Stimulated activated CD4-positive, alpha-beta T cell treated with anti-CD3 and anti-CD28 coated beads, TNF-alpha, amount 100 ng/mL, for 24 hours (primary cell): ENCODE data around the gene ARHGAP21.
"Not testable (repeated sequence)": the region's sequence is repeated elsewhere in the genome, so short reads cannot be mapped to it uniquely, and the experiment has no call there.

ENCODE experiments used
- DNase-seq, 3 experiments: peaks; one replicate each; pipeline ENCODE4 v3.0.0-alpha.2; 2020; ENCODE audit warnings: low read depth in 3 of 3

The ARHGAP21 gene

GRCh38 chr10:24642921-24643678 lies 80.6 kb downstream of the ARHGAP21 start:
- no peak for DNase-seq

GRCh38 chr10:24639124-24639523 lies 84.6 kb downstream of the ARHGAP21 start:
- no peak for DNase-seq

GRCh38 chr10:24625778-24626177 lies 97.9 kb downstream of the ARHGAP21 start:
- DNase-seq = no peak

- DNase-seq = no peak
Measured at GRCh38 chr10:24623383-24623782, 100.3 kb downstream of the ARHGAP21 start.

- no peak for DNase-seq
Measured at GRCh38 chr10:24622781-24623301, 100.8 kb downstream of the ARHGAP21 start.

- not testable (repeated sequence) for DNase-seq
Measured at GRCh38 chr10:24621035-24621795, 102.5 kb downstream of the ARHGAP21 start.

- DNase-seq = not testable (repeated sequence)
Measured at GRCh38 chr10:24619994-24620310, 103.7 kb downstream of the ARHGAP21 start.

- DNase-seq = not testable (repeated sequence)
Measured at GRCh38 chr10:24619291-24619993, 104.2 kb downstream of the ARHGAP21 start.

GRCh38 chr10:24618401-24618800 lies 105.3 kb downstream of the ARHGAP21 start:
- DNase-seq = no peak

- peak in 1 of 3 experiments; percentile 46 for DNase-seq
Measured at GRCh38 chr10:24617771-24618396, 105.8 kb downstream of the ARHGAP21 start.

GRCh38 chr10:24616536-24616935 lies 107.2 kb downstream of the ARHGAP21 start:
- no peak for DNase-seq

- no peak for DNase-seq
Measured at GRCh38 chr10:24606021-24606420, 117.7 kb downstream of the ARHGAP21 start.

GRCh38 chr10:24605141-24605540 lies 118.5 kb downstream of the ARHGAP21 start:
- no peak for DNase-seq

- DNase-seq = peak in 1 of 3 experiments; percentile 12
Measured at GRCh38 chr10:24603333-24603732, 120.4 kb downstream of the ARHGAP21 start.

- no peak for DNase-seq
Measured at GRCh38 chr10:24597961-24598360, 125.7 kb downstream of the ARHGAP21 start.

GRCh38 chr10:24597426-24597825 lies 126.3 kb downstream of the ARHGAP21 start:
- DNase-seq = no peak

- DNase-seq = no peak
Measured at GRCh38 chr10:24596217-24596930, 127.3 kb downstream of the ARHGAP21 start.

GRCh38 chr10:24590697-24591457 lies 132.8 kb downstream of the ARHGAP21 start:
- no peak for DNase-seq

- DNase-seq = no peak
Measured at GRCh38 chr10:24589265-24589664, 134.4 kb downstream of the ARHGAP21 start.

GRCh38 chr10:24579906-24580305 lies 143.8 kb downstream of the ARHGAP21 start:
- DNase-seq = no peak
